Measurements from ENCODE around the gene LYRM7.
"Not testable (repeated sequence)": the region's sequence is repeated elsewhere in the genome, so short reads cannot be mapped to it uniquely, and the experiment has no call there.

The LYRM7 gene

DNA sequence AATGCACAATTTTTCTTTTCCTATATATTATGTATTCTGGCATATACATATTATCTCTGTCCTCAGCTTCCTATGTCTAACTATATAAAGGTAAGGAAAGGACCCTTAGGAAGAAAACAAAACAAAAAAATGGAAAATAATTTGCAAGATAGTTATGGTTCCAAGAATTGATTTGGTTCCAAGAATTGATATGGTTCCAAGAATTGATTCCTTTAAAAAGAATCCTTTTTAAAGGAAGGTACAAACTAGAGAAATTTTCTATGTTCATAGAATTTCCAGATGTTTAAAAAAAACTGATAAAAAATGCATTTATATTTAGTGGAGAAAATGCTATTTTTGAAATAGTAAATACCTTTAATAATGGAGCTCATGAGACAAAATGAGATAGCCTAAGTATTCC, 12.1 kb downstream of the LYRM7 start:
- no peak for DNase-seq

DNA sequence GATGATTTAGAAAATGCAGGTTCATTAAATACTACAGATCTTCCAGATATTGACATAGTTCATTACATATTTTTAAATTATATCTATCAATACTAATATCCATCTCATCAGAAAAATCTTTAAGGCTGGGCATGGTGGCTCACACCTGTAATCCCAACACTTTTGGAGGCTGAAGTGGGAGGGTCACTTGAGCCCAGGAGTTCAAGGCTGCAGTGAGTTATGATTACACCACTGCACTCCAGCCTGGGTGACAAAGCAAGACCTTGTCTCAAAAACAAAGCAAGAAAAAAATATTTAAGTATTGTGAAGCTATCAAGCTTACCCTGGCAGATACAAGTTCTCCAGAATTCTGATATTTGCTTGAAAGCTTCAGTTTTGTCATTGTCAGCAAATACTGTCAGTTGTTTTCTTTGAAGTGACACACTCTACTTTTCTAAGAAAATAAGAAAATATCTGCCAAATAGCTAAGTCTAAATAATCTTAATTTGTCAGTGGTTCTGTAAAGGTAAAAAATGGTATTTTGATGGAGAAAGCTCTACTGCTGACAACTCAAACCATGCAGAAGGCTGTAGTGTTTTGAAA, 14.9 kb downstream of the LYRM7 start:
- DNase-seq, result no peak

DNA sequence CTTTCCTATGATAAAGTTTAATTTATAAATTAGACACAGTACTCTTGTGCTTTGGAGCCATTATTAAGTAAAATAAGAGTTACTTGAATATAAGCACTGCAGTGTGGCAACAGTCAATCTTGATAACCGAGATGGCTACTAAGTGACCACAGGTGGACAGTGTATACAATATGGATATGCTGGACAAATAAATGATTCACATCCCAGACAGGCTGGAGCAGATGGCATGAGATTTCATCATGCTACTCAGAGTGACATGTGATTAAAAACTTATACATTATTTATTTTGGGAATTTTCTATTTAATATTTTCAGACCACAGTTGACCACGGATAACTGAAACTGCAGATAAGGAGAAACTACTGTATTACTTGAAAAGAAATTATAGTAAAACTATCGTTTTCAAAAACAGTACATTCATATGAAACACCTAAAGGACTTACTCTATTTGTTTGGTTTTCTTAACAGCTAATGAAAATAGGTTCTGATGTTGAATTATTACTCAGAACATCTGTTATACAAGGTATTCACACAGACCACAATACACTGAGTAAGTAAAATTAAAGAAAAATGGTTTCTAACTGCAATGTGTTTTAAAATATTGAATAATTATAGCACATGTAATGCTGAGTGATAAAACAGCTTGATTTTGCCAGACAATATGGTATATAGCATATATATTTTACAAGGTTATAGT, 16.0 kb downstream of the LYRM7 start:
- DNase-seq, result no peak

DNA sequence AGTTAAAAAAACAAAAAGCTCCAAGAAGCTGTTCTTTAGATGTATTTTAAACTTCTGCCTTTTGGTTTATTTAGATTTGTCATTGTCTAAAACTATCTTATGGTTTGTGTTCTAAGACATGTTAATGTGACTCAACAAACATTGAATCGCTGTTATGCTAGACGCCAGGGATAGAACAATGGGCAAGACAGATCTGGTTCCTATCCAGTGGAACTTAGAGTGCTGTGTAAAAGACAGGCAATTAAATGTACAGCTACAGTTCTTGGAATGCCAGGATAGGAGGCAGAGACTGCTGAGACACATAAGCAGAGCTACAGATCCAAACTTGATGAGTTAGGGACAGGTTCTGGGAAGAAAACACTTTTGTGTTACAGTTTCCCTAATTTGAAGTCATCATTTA, 22.4 kb downstream of the LYRM7 start:
- no peak for DNase-seq

DNA sequence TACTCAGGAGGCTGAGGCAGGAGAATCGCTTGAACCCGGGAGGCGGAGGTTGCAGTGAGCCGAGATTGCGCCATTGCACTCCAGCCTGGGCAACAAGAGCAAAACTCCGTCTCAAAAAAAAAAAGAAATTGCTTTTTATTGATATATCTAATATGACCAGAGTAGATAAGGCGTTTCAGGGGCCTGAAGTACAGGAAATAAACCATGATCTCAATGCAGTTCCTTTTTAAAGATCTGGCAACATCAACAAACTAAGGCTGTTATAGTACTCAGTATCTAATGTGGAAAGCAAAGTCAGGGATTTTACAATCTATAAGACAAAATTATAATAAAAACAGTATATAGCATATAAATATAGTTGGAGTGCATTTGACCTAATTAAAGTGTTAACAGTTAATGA, 23.2 kb downstream of the LYRM7 start:
- DNase-seq, result not testable (repeated sequence)

DNA sequence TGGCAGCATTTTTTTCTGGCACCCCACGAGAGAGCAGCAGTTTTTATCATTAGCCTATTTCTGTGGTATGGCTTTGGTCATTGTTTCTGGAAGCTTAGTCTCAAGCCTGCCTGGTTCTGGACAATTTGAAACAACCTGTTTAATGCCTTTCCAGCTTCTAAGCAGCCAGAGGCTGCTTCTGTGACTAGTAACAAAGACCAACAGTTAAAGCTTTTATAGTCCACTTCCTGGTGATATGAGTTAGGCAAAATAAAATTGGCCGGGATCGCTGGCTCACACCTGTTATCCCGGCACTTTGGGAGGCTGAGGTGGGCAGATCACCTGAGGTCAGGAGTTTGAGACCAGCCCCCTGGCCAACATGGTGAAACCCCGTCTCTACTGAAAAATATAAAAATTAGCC, 24.0 kb downstream of the LYRM7 start:
- DNase-seq, result no peak

DNA sequence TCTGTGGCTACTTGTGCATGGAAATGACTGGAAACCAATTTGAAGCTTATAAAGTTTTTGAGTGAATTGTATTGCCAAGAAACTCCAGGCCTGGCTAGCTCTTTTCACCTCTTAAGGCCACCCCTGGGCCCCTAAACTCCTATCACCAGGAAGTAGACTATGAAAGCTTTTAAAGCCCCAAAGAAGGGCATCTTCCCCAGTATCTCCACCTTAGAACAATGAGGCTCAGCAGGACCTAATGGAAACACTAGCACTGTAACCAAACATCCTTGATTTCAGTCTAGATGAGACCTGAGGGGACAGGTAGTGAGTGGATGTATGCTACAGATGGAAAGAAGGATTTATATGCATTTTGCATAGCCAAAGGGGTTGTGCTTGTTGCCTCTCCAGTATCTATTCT, 25.0 kb downstream of the LYRM7 start:
- no peak for DNase-seq

DNA sequence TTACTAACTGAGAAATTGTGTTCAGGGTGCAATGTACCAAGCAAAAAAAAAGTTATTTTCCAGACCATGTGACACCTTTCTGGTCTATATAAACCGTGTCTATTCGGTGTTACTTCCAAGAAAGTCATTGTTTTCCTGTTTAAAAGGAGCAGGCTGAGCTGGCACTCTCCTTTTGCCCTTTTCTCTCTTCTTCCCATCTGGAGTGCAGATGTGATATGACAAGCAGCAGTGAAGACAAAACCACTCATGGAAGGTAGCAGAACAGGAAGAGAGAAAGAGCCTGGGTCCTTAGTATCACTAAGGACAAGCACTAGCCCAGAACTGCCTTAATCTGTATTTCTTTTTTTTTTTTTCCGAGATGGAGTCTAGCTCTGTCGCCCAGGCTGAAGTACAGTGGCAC, 25.6 kb downstream of the LYRM7 start:
- no peak for DNase-seq

DNA sequence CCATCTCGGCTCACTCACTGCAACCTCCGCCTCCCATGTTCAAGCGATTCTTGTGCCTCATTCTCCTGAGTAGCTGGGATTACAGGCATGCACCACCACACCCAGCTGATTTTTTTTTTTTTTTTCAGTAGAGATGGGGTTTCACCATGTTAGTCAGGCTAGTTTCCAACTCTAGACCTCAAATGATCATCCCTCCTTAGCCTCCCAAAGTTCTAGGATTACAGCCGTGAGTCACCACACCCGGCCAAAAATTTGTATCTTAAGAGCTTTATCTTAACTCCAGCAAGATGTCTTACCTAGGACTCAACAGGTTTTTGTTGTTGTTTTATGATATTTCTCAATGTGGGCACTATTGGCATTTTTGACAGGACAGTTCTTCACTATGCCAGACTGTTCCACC, 27.9 kb downstream of the LYRM7 start:
- DNase-seq, result no peak

DNA sequence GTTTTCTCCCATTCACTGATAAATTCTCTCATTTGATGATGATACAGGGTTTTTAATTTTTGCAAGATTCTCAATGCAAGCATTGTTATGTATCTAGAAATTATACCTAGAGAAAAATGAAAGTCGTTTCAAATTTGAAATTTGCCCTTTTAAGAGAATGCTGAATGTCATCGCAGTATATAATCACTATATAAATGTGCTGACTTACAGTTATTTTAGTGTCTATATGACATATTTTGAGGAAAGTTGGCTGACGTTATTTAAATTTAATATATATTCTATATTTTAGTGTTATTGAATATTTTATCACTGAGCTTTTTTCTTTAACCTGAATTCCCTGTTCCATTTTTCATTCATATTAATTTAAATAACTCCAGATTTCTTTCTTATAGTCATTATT, 29.8 kb downstream of the LYRM7 start:
- no peak for DNase-seq

DNA sequence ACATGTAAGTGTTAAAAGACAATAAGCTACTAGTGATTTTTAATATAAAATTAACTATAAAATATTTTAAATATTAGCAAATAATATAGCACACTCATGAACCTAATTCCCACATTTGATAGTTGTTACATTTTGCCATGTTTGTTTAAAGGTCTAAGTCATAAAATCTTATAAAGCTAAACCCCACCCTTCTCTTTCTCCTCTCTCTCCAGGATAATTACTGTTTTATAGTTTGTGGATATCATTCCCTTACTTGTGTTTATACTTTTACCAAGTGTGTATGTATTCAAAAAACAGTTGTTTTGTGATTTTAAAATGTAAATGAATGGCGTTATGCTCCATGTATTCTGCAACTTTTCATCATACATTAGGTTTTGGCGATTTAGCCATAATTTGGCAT, 34.2 kb downstream of the LYRM7 start:
- DNase-seq, result no peak

DNA sequence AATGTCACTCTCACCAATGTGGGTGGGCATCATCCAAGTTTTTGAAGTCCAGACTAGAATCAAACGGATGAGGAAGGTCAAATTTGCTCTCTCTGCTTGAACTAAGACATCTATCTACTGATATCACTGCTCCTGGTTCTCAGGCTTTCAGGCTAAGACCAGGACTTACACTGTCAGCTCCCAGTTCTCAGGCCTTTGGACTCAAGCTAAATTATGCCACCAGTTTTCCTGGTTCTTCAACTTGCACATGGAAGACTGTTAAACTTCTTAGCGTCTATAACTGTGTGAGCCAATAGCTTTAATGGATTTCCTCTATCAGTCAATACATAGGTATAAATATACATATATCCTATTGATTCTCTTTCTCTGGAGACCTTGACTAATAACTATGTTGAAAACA, 35.3 kb downstream of the LYRM7 start:
- DNase-seq, result no peak

DNA sequence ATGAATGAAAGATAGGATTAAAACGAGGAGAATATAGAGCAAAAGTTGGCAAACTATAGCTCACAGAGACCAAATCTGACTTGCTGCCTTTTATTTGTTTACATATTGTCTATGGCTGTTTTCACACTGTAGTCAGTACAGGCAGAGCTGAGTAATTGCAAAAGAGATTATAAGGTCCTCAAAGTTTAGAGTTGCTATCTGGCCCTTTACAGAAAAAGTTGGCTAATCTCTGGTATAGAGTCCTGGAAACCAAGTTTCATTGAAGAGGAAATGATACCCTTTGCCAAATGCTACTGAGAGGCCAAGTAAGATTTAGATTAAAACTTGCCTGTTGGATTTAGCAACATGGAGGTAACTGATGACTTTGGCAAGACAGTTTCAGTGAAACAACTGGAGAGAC, 36.0 kb downstream of the LYRM7 start:
- DNase-seq, result no peak

DNA sequence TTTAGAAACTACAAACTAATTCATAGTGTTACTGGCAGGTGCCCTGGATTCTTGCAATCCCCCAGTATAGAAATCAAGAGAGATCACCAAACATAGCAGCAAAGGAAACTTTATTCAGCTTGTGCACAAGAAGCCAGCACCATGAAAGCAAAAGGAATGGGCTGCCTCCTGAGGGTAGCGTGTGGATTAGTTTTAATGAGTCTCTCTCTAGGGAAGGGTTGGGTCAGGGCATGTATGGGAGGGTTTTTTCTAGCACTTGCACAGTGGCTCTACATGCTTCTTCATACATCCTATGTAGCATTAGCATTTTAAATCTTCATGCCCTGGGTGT, 38.4 kb downstream of the LYRM7 start:
- DNase-seq, result no peak

DNA sequence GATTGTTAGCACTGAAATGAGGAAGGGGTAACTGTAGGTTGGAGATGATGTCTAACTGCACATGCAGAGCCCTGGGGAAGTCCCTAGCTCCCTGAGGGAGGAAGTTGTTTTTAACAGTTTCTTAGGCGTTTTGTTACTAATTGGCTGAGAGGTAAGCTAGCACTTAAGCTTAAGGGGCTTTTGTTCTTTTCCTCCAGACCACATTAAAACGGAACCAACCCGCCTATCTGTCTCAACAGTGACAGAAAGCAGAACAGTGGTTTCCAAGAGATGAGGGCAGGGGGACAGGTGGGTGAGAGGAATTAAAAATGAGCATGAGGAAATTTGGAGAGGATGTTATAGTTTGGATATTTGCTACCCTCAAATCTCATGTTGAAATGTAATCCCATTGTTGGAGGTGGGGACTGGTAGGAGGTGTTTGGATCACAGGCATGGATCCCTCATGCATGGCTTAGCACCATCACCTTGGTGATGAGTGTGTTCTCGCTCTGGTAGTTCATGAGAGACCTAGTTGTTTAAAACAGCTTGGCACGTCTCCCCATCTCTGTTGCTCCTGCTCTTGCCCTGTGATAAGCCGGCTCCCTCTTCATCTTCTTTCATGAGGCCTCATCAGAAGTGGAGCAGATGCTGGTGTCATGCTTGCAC, 38.9 kb downstream of the LYRM7 start:
- no peak for DNase-seq

DNA sequence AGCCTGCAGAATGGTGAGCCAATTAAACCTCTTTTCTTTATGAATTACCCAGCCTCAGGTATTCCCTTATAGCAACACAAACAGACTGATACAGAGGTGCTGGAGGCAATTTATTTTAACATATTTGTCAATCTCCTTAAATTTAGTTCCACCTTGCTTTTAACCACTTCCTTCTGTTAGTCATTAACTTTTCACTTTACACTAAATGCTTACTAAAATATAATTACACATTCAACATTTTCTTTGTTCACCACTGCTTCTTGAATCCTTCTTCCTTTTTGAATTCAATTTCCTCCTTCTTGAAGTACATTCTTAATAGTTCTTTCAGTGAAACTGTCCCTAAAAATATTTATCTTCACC, 39.4 kb downstream of the LYRM7 start:
- no peak for DNase-seq

DNA sequence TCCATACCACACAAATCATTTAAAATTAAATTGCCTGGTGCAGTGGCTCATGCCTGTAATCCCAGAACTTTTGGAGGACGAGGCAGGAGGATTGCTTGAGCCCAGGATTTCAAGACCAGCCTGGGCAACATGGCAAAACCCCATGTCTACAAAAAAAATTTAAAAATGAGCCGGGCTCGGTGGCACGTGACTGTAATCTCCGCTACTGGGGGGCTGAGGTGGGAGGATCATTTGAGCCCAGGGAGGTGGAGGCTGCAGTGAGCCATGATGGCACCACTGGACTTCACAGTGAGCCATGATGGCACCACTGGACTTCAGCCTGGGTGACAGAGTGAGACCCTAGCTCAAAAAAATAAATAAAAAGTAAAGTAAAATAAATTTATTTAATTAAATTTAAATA, 40.9 kb downstream of the LYRM7 start:
- no peak for DNase-seq

DNA sequence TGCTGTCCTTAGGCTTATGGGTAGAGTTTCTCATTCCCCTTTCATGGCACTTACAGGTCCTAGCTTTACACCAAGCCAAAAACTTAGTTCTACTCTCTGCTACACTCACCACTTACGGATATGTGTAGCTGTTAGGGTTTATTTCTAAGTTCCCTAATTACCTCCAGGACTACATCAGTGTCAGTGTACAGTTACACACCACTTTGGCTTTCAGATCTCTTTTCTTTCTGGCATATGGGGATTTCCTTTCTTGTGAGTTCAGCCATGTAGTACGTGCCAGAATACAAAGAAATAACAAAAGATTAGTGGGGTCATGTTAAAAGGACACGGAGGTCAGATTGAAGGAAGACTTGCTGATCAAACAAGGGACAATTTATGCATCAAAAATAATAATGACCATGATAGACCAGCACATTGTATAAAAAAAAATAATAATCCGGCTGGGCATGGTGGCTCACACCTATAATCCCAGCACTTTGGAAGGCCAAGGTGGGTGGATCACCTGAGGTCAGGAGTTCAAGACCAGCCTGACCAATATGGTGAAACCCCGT, 41.8 kb downstream of the LYRM7 start:
- DNase-seq, result no peak

DNA sequence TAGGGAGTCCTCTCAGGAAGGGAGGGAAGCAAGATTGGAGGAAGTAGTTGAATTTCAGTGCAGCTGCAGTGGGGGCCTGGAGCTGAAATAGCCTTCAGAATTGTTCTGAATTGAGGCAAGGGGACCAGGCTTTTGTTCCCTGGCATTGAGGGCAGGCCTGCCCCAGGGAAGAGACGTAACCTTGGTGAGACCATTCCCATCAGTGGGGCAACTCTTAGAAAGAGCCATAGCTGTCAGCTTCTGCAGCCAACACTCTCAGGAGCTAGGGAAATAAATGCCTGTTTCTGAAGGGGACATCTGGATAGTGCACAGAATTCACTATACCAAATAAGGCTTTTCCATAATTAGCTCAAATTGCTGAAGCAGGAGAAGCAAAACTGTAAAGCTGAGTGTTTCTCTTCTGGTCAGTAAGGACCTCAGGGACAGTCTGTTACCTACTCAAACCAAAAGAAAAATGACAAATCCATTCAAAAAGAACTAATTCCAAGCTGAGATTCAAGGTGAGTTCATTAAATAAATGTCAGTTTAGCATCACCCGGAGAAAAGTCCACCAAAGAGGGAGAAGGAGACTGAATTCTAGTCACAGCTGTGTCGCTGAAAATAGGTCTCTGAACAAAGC, 44.0 kb downstream of the LYRM7 start:
- DNase-seq, result no peak

DNA sequence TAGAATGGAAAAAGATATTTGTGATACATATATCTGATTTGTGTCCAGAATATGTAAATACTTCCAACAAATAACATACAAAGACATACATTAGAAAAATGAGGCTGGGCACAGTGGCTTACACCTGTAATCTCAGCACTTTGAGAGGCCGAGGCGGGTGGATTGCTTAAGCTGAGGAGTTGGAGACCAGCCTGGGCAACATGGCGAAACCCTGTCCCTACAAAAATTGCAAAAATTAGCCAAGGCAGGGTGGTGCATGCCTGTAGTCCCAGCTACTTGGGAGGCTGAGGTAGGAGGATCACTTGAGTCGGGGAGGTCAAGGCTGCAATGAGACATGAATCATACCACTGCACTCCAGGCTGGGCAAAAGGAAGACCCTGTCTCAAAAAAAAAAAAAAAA, 47.0 kb downstream of the LYRM7 start:
- DNase-seq, result no peak

DNA sequence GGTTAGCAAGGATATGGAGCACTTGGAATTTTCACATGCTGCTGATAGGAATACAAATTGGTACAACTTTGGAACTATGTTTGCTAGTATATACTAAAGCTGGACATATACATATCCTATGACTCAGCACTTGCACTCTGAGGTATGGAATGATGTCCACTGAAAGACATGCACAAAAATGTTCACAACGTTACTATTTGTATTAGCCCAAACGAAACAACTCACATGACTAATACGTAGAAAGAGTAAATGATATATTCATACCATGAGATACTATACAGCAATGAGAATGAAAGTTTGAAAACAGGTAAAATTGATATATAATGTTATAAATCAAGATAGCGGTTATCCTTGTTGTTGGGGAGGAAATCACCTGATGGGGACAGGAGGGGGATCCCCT, 47.6 kb downstream of the LYRM7 start:
- DNase-seq, result no peak

DNA sequence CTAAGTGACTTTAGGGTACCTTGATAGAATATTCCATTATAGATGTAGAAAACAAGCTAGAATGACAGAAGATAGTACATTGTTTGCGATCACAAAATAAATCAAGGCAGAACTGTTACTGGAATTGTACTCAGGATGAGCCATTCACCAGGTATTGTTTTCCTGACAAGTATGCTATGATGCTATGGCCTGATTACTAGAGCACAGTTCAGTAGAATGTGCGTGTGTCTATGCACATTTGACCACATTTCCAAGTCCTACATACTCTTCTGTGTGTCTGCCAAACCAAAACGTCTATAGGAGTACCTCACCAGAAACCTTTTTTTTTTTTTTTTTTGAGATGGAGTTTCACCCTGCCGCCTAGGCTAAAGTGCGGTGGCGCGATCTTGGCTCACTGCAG, 49.8 kb downstream of the LYRM7 start:
- no peak for DNase-seq

DNA sequence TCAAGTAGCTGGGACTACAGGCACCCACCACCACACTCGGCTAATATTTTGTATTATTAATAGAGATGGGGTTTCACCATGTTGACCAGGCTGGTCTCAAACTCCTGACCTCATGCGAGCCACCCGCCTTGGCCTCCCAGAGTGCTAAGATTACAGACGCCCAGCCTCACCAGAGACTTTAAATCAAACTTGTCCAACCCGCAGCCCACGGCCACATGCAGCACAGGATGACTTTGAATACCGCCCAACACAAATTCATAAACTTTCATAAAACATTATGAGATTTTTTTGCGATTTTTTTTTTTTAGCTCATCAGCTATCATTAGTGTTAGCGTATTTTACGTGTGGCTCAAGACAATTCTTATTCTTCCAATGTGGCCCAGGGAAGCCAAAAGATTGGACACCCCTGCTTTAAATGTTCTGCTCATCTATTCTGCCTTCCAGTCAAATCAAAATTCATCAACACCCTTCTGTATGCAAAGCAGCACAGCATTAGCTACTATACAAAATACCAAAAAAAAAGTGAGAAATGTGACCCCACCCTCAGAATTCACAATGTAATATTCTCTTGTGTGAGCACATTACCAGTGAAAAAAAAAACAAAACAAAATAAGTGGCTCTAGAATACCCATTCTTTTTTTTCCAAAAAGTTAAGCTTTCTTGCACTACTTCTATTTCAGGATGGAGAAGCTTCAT, 50.4 kb downstream of the LYRM7 start:
- DNase-seq, result no peak

DNA sequence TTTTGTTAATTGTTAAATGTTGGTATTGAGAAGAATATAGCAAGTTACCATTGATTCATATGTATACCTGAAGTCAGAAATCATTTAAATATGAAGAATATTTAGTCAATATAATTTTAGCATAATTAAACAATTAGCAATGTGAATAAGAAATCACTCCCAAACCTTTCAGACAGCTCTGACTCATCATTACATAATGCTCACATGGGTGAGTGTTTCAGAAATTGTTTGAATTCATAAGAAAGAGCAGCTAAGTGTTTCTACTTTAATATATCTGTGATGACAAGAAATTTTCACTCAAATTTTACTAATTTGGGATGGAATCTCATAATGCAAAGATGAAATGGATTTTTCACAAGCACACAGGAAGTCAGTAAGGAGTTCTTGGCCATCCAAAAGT, 51.1 kb downstream of the LYRM7 start:
- no peak for DNase-seq

Measured in NCI-H1048 (cell line).